ENCODE data around the gene GPRASP1.
"Not testable (repeated sequence)": the region's sequence is repeated elsewhere in the genome, so short reads cannot be mapped to it uniquely, and the experiment has no call there.

Gene GPRASP1

GRCh38 chrX:102651242-102652011 is at the start of gene GPRASP1:
GPRASP1 (plus strand) TSS chrX:102651483; CDS start chrX:102653914, 2,431 bp downstream.
- no peak for DNase-seq

DNA sequence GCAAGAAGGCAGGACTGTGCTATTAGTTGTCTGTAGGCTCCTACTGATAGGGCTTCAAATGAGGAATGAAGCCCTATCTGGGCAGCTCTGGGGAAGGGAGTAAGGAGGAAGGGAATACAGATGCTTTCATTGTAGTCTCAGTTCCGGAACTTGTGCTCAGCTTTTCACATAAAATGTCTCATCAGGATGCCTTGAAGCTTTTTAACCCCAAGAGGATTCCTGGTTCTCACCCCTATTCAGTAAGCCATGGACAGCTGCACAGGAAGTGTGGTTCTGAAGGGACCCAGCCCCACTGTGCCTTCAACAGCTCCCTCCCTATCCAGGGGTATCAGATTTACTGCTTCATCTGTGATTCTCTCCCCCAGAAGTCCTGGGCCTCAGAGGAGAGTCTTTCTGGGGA is 47.0 kb upstream of the GPRASP1 start:
- no peak for DNase-seq

GRCh38 chrX:102606115-102606514 is 45.2 kb upstream of the GPRASP1 start:
- DNase-seq = no peak

GRCh38 chrX:102610905-102611304 is 40.4 kb upstream of the GPRASP1 start:
- DNase-seq = no peak

- DNase-seq = no peak
Observed at GRCh38 chrX:102624105-102624504, 27.2 kb upstream of the GPRASP1 start.

DNA sequence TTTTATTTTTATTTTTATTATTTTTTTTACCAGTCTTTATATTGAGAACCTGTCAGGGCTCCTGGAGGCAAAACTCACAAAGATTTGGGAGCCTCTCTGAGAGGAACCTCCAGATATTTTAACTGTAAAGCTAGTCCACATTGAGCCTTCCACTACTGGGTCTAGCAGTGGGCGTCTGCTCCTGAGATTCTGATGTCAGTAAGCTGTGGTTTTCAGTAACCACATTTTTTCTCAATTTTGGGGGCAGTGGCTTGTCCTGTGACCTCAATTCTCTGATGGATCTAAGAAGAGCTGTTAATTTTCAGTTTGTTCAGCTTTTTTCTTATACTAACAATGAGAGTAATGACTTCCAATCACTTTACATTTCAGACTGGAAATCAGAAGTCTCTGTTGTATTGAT is 23.6 kb upstream of the GPRASP1 start:
- no peak for DNase-seq

DNA sequence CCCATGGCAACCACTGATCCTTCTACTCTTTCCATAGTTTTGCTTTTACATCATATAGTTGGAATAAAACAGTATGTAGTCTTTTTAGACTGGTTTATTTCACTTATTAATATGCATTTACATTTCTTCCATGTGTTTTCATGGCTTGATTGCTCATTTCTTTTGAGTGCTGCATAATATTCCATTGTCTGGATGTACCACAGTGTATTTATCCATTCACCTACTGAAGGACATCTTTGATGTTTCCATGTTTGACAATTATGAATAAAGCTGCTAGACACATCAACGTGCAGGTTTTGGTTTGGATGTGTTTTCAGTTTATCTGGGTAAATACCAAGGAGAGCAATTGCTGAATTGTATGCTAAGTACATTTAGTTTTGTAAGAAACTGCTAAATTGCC is 13.7 kb upstream of the GPRASP1 start:
- DNase-seq = no peak

DNA sequence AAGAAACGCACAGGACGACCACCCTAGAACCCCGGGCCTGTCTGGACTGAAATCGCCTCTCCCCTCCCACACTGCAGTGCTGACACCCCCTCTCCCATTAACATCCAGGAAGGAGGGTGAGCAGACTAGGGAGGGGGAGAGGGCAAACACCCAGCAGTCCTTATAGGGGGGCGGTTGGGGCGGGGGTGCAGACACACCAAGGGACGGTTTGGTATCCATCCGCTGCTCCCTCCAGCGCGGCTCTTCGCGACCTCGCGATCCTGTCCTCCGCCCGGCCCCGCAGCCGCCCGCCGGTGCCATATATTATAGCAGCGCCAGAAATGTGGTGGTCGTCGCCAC is 411 bp upstream of the GPRASP1 start:
- no peak for DNase-seq

DNA sequence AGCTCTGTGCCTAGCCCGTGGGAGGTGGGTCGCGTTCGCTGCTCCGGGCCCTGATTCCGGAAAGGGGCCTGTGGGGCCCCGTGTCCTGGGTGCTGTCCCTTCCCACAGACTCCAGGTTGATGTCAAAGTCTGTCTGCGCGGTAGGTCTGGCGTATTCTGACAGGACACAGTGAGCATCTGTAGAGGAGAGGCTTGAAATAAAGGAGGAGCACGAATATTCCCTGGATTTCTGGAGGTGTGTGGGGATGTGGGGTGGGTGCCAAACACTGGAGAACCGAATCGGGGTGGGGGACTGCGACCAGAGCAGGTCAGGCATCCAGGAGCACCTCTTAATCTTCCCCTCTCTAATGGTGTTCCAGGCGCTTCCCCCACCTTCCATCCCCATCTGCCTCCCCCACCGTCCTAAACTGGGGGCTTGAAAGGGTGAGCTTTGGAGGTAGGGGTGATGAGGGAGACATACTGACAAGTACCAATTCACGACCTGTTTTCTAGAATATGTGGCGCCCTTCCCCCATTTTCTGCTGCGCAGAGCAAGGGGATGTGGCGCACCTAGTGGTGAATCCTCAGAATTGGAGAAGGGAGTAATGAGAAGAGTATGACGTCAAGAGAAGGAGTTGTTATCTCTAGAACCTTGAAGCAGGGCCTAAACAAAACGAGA is 877 bp downstream of the GPRASP1 start:
- DNase-seq = peak; percentile 26

DNA sequence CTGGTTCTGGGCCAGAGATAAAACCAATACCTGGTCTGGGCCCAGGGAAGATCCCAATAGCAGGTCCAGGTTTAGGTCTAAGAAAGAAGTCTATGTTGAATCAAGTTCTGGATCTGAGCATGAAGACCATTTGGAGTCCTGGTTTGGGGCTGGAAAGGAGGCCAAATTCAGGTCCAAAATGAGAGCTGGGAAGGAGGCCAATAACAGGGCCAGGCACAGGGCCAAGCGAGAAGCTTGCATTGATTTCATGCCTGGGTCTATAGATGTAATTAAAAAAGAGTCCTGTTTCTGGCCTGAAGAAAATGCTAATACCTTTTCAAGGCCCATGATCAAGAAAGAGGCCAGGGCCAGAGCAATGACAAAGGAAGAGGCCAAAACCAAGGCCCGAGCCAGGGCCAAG is 3.4 kb downstream of the GPRASP1 start:
- no peak for DNase-seq

DNA sequence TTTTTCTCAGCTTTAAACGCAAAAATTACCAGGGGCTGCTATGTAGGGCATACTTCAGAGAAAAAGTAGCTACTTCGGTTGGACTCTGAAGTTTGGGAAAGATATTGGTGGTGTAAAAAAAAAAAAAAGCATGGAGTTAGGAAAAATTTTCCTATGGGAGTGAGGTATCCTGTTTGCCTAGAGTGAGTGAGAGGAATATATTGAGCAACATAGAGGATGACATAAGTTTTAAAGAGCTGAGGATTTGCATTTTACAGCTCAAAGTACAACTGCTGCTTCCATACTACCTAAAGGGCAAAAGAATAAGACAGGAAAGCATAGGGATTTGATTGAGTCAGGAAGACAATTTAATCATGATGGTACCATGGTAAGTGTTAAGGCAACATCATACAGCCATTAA is 7.3 kb downstream of the GPRASP1 start:
- DNase-seq = no peak

- peak; percentile 72 for DNase-seq
Observed at GRCh38 chrX:102659790-102660757, 8.8 kb downstream of the GPRASP1 start.

GRCh38 chrX:102663820-102664219 is 12.5 kb downstream of the GPRASP1 start:
- DNase-seq = not testable (repeated sequence)

DNA sequence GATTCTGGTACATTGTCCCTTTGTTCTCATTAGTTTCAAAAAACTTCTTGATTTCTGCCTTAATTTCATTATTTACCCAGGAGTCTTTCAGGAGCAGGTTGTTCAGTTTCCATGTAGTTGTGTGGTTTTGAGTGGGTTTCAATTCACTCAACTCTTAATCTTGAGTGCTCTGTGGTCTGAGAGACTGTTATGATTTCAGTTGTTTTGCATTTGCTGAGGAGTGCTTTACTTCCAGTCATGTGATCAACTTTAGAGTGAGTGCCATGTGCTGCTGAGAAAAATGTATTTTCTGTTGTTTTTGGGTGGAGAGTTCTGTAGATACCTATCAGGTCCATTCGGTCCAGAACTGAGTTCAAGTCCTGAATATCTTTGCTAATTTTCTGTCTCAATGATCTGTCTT is 15.8 kb downstream of the GPRASP1 start:
- not testable (repeated sequence) for DNase-seq

- DNase-seq = no peak
Observed at GRCh38 chrX:102669526-102669925, 18.2 kb downstream of the GPRASP1 start.

DNA sequence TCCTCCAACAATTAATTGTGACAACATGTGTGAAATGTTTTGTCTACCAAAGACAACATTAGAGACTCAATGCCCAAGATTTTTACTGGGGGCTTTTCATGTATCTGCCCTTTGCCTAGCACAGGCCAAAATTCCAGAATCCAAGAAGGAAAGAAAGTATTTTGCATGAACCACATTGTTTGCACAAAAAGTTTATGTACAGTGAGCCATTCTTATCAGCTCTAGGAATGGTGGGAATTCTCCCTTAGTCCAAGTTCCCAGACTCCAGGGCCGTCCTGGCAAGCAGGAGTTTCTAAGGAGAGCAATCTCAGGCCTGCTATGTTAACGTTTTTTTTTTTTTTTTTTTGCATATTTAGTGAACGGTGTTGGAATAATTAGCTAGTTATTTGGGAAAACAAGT is 21.6 kb downstream of the GPRASP1 start:
- DNase-seq = no peak

GRCh38 chrX:102677479-102677878 is 26.2 kb downstream of the GPRASP1 start:
- DNase-seq = not testable (repeated sequence)

- DNase-seq = no peak
Observed at GRCh38 chrX:102684772-102685520, 33.7 kb downstream of the GPRASP1 start.

DNA sequence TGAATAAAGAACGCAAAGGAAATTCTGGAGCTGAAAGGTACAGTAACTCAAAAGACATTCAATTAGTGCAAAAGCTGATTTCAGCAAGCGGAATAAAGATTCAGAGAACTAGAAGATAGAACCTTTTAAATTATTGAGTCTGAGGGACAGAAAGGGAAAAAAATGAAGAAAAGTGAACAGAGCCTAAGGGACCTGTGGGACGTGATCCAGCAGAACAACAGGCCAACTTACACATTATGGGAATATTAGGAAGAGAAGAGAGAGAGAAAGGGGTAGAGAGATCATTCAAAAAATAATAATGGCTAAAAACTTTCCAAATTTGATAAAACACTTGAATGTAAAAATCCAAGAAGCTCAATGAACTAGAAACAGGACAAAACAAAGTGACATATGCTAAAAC is 43.5 kb downstream of the GPRASP1 start:
- no peak for DNase-seq

- no peak for DNase-seq
Observed at GRCh38 chrX:102696306-102696705, 45.0 kb downstream of the GPRASP1 start.

DNA sequence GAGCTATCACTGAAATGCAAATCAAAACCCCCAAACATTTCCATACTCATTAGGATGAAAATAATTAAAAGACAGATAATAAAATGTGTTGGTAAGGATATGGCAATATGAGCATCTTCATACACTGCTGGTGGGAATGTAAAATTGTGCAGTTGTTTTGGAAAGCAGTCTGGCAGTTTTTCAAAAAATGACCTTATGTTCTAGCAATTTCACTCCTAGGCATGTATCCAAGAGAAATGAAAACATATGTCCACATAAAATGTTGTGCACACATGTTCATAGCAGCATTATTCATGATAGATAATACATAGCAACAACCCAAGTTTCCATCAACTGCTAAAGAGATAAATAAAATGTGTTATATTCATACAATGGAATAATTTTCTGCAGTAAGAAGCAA is 46.2 kb downstream of the GPRASP1 start:
- no peak for DNase-seq
